Memory B cell (primary cell): ENCODE measurements around the gene UBC.
A peak's percentile ranks its signal among the peaks of the same experiment; 100 is the strongest.
"Not testable (repeated sequence)": the region's sequence is repeated elsewhere in the genome, so short reads cannot be mapped to it uniquely, and the experiment has no call there.

ENCODE experiments used
- ATAC-seq: fragments of 150-1000 bp; cut with Tn5 transposase; 2 replicates; pipeline ENCODE4 v1.10.0; 2021; ENCODE audit warnings: low read depth, mild to moderate bottlenecking, moderate library complexity
- DNase-seq, 2 donors: peaks; one replicate each; pipeline ENCODE4 v3.0.0; 2022; ENCODE audit warnings: low spot score in 2 of 2
- H3K27ac Mint-ChIP-seq: one replicate; pipeline ENCODE4 v1.8.0; 2022; ENCODE audit warnings: mild to moderate bottlenecking, moderate library complexity, mixed read lengths
- H3K27me3 Mint-ChIP-seq: one replicate; pipeline ENCODE4 v1.8.0; 2022; ENCODE audit warnings: mixed read lengths
- H3K36me3 Mint-ChIP-seq: one replicate; pipeline ENCODE4 v1.8.0; 2022; ENCODE audit warnings: mild to moderate bottlenecking, mixed read lengths
- H3K4me1 Mint-ChIP-seq: one replicate; pipeline ENCODE4 v1.8.0; 2022; ENCODE audit warnings: mixed read lengths
- H3K4me3 Mint-ChIP-seq: one replicate; pipeline ENCODE4 v1.8.0; 2022; ENCODE audit warnings: mild to moderate bottlenecking, moderate library complexity, mixed read lengths
- H3K9me3 Mint-ChIP-seq: one replicate; pipeline ENCODE4 v1.8.0; 2022; ENCODE audit warnings: mixed read lengths

The UBC gene

DNA sequence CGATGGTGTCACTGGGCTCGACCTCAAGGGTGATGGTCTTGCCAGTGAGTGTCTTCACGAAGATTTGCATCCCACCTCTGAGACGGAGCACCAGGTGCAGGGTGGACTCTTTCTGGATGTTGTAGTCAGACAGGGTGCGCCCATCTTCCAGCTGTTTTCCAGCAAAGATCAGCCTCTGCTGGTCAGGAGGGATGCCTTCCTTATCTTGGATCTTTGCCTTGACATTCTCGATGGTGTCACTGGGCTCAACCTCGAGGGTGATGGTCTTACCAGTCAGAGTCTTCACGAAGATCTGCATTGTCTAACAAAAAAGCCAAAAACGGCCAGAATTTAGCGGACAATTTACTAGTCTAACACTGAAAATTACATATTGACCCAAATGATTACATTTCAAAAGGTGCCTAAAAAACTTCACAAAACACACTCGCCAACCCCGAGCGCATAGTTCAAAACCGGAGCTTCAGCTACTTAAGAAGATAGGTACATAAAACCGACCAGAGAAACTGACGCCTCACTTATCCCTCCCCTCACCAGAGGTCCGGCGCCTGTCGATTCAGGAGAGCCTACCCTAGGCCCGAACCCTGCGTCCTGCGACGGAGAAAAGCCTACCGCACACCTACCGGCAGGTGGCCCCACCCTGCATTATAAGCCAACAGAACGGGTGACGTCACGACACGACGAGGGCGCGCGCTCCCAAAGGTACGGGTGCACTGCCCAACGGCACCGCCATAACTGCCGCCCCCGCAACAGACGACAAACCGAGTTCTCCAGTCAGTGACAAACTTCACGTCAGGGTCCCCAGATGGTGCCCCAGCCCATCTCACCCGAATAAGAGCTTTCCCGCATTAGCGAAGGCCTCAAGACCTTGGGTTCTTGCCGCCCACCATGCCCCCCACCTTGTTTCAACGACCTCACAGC lies 717 bp downstream of the UBC start:
- Mint-ChIP-seq H3K36me3 (peaks cover 26% of the 10 kb centered on the region), H3K4me3 (peak overlapping the region; percentile 99), H3K4me1 (peaks cover 60% of the 10 kb centered on the region), H3K27ac (peak overlapping the region; percentile 99), H3K9me3 (no peaks in the 10 kb centered on the region), H3K27me3 (no peaks in the 10 kb centered on the region)
- DNase-seq, result peak; percentile 91
- ATAC-seq, result peak; percentile 54

- peak overlapping the region; percentile 99 for H3K27ac Mint-ChIP-seq
- peaks cover 56% of the 10 kb centered on the region for H3K4me1 Mint-ChIP-seq
- DNase-seq, H3K27me3 Mint-ChIP-seq, ATAC-seq, H3K9me3 Mint-ChIP-seq: not testable (repeated sequence)
- peaks cover 26% of the 10 kb centered on the region for H3K36me3 Mint-ChIP-seq
- peak overlapping the region; percentile 99 for H3K4me3 Mint-ChIP-seq
These were observed 1.7 kb downstream of the UBC start for GRCh38 chr12:124912529-124913287.

- H3K27ac Mint-ChIP-seq, result peak overlapping the region; percentile 81
- not testable (repeated sequence) for ATAC-seq, H3K27me3 Mint-ChIP-seq, H3K4me3 Mint-ChIP-seq, H3K9me3 Mint-ChIP-seq, DNase-seq
- H3K4me1 Mint-ChIP-seq, result peaks cover 46% of the 10 kb centered on the region
- peaks cover 26% of the 10 kb centered on the region for H3K36me3 Mint-ChIP-seq
These were observed 2.9 kb downstream of the UBC start for GRCh38 chr12:124911521-124911920.

GRCh38 chr12:124910561-124911478 lies 3.6 kb downstream of the UBC start:
- Mint-ChIP-seq H3K9me3 (no peaks in the 10 kb centered on the region), H3K27me3 (no peaks in the 10 kb centered on the region), H3K36me3 (peaks cover 26% of the 10 kb centered on the region), H3K4me3 (peak overlapping the region; percentile 19), H3K27ac (peak overlapping the region; percentile 81), H3K4me1 (peaks cover 46% of the 10 kb centered on the region)
- DNase-seq (no peak), ATAC-seq (no peak)

DNA sequence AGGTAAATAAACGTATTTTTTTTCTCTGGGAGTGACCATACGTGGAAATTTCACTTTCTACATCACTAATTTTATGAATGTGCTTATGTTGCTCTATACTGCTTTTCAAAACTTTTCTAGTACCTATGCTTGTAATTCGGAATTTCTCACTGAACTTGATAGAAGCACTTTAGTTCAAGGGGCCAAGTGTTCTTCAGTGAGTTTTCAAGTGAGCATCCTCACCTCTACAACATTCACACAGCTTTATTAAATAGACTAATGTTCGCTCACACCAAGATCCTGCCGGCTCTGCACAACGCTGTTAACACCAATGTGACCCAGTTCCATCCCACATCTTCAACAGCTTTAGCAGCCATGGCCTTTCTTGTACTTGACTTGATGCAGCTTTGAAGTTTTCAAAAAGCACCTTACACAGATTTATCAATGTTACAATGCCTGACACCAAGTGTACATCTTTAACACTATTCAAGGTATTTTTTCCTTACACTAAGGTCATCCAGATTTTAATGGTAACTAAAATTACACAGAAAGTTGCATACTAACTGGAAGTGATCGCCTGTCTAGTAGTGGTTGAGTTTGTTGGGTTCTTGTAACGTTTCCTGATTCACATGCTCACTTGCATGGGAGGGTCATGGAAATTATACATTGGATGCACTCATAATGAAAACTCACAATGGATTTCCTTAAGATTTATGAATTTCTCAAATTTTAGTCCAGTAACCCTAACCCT lies 4.5 kb downstream of the UBC start:
- peak overlapping the region; percentile 19 for H3K4me3 Mint-ChIP-seq
- peaks cover 45% of the 10 kb centered on the region for H3K4me1 Mint-ChIP-seq
- ATAC-seq, result no peak

DNA sequence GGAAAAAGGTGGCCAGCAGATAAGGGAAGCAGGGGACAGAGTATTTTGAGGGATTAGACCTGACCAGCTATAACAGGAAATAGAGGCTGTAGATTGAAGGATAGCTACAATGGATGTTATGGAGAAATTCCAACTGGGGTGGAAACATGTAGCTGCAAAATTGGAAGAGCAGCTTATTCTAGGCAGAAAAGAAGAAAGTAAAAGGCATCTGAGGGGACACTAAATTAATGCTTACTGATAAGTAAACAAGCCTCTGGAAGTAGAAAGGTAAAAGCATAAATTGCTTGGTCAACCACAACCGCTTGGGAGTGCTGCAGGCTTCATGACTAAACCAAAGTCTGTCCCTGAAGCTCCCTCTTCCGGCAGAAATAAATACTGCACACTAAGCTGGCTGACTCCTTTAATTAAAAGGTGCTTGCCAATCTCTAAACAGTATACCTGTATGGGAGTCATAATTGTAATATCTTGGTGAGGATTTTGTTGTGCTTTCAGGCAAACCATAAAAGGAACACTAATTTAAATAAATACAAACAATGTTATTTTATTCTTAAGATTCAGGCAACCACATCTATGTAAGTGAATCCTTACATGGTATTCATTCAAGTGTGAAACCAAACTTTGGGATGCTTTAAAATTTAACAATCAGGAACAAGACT lies 7.7 kb downstream of the UBC start:
- peaks cover 28% of the 10 kb centered on the region for H3K4me1 Mint-ChIP-seq
- no peak overlapping the region for H3K27ac Mint-ChIP-seq
- DNase-seq (peak; percentile 91 to 95), ATAC-seq (peak; percentile 81)
- no peak overlapping the region for H3K4me3 Mint-ChIP-seq
- H3K36me3 Mint-ChIP-seq, result peaks cover 7% of the 10 kb centered on the region
- no peaks in the 10 kb centered on the region for H3K9me3 Mint-ChIP-seq
- H3K27me3 Mint-ChIP-seq, result no peaks in the 10 kb centered on the region

More for the DNA sequence above, 4.5 kb downstream of the UBC start:
- Mint-ChIP-seq H3K36me3 (peaks cover 26% of the 10 kb centered on the region), H3K27me3 (no peaks in the 10 kb centered on the region), H3K27ac (peak overlapping the region; percentile 81), H3K9me3 (no peaks in the 10 kb centered on the region)
- DNase-seq, result no peak

DNA sequence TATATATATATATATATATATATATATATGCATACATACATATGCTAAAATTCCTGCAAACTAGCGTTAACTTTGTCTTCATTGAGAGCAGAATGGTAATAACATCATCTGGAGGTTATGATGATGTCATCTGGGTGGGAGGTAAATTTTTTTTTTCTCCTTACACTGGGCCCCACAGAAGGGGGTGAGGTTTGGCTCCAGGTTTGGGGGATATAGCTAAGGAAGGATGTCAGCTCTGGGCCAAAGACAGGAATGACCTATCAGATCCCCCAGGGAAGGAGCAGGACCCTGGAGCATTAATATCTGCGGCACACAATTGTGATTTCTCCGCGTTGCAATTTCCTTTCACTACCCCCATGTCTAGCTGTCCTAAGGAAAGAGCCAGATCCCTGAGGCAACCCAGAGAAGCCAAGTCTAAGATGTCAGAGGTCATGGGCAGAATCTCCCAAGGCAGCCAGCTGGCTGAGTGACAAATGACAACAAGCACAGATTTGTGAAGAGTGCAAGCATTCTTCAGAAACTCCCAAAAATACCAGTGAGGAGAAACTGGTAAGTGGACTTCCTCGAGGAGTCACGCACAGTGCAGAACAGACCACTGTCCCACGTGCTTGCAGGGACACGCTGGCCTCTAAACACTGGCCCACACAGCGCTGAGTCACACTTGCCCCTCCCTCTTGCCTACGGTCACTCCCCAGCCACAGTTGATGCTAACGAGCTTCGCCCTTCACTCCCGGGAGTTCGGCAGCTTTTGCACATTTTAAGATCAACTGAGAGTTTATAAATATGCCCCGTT lies 9.9 kb downstream of the UBC start:
- ATAC-seq (no peak), DNase-seq (no peak)
- Mint-ChIP-seq H3K9me3 (no peaks in the 10 kb centered on the region), H3K4me1 (peaks cover 10% of the 10 kb centered on the region), H3K36me3 (no peaks in the 10 kb centered on the region), H3K4me3 (no peak overlapping the region), H3K27ac (no peak overlapping the region), H3K27me3 (no peaks in the 10 kb centered on the region)

GRCh38 chr12:124902916-124903315 lies 11.5 kb downstream of the UBC start:
- ATAC-seq (no peak), DNase-seq (no peak)
- H3K4me1 Mint-ChIP-seq, result peaks cover 17% of the 10 kb centered on the region
- no peak overlapping the region for H3K4me3 Mint-ChIP-seq
- H3K27ac Mint-ChIP-seq, result no peak overlapping the region
- H3K36me3 Mint-ChIP-seq, result no peaks in the 10 kb centered on the region
- H3K27me3 Mint-ChIP-seq, result no peaks in the 10 kb centered on the region
- H3K9me3 Mint-ChIP-seq, result no peaks in the 10 kb centered on the region

DNA sequence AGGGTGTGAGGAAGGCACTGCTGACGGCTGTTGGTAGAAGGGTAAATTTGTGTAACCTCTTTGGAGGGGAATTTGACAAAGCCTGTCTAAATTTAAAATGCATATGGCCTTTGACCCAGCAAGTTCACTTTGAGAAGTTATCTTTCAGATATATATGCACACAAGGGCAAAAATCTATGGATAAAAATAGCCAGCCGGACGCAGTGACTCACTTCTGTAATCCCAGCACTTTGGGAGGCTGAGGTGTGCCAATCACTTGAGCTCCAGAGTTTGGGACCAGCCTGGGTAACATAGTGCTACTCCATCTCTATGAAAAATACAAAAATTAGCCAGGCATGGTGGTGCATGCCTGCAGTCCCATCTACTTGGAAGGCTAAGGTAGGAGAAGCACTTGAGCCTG lies 13.4 kb downstream of the UBC start:
- Mint-ChIP-seq H3K4me3 (no peak overlapping the region), H3K36me3 (no peaks in the 10 kb centered on the region), H3K27me3 (no peaks in the 10 kb centered on the region), H3K9me3 (no peaks in the 10 kb centered on the region), H3K4me1 (peaks cover 13% of the 10 kb centered on the region), H3K27ac (no peak overlapping the region)
- DNase-seq (no peak), ATAC-seq (no peak)

- not testable (repeated sequence) for H3K27me3 Mint-ChIP-seq, H3K4me3 Mint-ChIP-seq, H3K36me3 Mint-ChIP-seq, H3K4me1 Mint-ChIP-seq, H3K27ac Mint-ChIP-seq, ATAC-seq, DNase-seq, H3K9me3 Mint-ChIP-seq
These were observed 14.1 kb downstream of the UBC start for GRCh38 chr12:124900345-124900795.

GRCh38 chr12:124898923-124899294 lies 15.5 kb downstream of the UBC start:
- Mint-ChIP-seq H3K9me3 (no peaks in the 10 kb centered on the region), H3K4me1 (peaks cover 13% of the 10 kb centered on the region), H3K27me3 (no peaks in the 10 kb centered on the region), H3K36me3 (no peaks in the 10 kb centered on the region), H3K4me3 (peak overlapping the region; percentile 4), H3K27ac (no peak overlapping the region)
- ATAC-seq, result no peak
- no peak for DNase-seq
